GM19238 (cell line): ENCODE measurements around the gene TRIOBP.

Experiments
- DNase-seq: peaks from one replicate; pipeline ENCODE4 v3.0.0; 2011; ENCODE audit warnings: low spot score; ENCODE audit not compliant: insufficient read length

Gene TRIOBP

GRCh38 chr22:37803195-37803638 is 106.4 kb downstream of the TRIOBP start:
- DNase-seq: no peak

GRCh38 chr22:37803639-37804351 is 106.9 kb downstream of the TRIOBP start:
- DNase-seq: no peak

GRCh38 chr22:37804352-37804880 is 107.6 kb downstream of the TRIOBP start:
- no peak for DNase-seq

- no peak for DNase-seq
These were observed 108.3 kb downstream of the TRIOBP start for GRCh38 chr22:37804881-37805809.

- no peak for DNase-seq
These were observed 109.0 kb downstream of the TRIOBP start for GRCh38 chr22:37805810-37806277.

- DNase-seq: no peak
These were observed 109.8 kb downstream of the TRIOBP start for GRCh38 chr22:37806409-37807333.

GRCh38 chr22:37807410-37808293 is 110.8 kb downstream of the TRIOBP start, which contains the start of gene GCAT:
GCAT (plus strand) TSS chr22:37807934; CDS start chr22:37807968, 34 bp downstream.
- DNase-seq: peak; percentile 98

GRCh38 chr22:37808294-37808657 is 111.4 kb downstream of the TRIOBP start:
- DNase-seq: no peak

- DNase-seq: no peak
These were observed 113.0 kb downstream of the TRIOBP start for GRCh38 chr22:37809672-37810333.

- DNase-seq: no peak
These were observed 115.0 kb downstream of the TRIOBP start for GRCh38 chr22:37811867-37812266.

GRCh38 chr22:37812869-37813678 is 116.2 kb downstream of the TRIOBP start:
- no peak for DNase-seq

- DNase-seq: no peak
These were observed 118.7 kb downstream of the TRIOBP start for GRCh38 chr22:37815593-37815992.

- DNase-seq: no peak
These were observed 119.8 kb downstream of the TRIOBP start for GRCh38 chr22:37816543-37817180.

GRCh38 chr22:37817705-37818408 is 121.0 kb downstream of the TRIOBP start:
- peak; percentile 87 for DNase-seq

GRCh38 chr22:37818409-37819104 is 121.7 kb downstream of the TRIOBP start:
- DNase-seq: peak; percentile 70

- no peak for DNase-seq
These were observed 122.2 kb downstream of the TRIOBP start for GRCh38 chr22:37819105-37819433.

GRCh38 chr22:37820350-37820749 is 123.5 kb downstream of the TRIOBP start:
- DNase-seq: no peak
